Peyer's patch (tissue), 4 donors: ENCODE results near the gene FMNL3.

Source experiments
- CTCF ChIP-seq, 6 experiments: fragments of 450-650 bp in 4 of 6; fragments of 200-600 bp in 2 of 6; sonication (generic) in 1 of 6; IDR thresholded peaks; one replicate each; pipeline ENCODE4 v1.5.1; 2017 to 2019; ENCODE audit warnings: antibody characterized with exemption in 6 of 6, mild to moderate bottlenecking in 3 of 6, moderate library complexity in 1 of 6
- POLR2A ChIP-seq, 2 donors: fragments of 450-650 bp; IDR thresholded peaks; one replicate each; pipeline ENCODE4 v1.5.1; 2017; ENCODE audit warnings: antibody characterized with exemption in 2 of 2, mild to moderate bottlenecking in 2 of 2, moderate library complexity in 2 of 2

GRCh38 chr12:49636979-49637755, 70.0 kb downstream of the FMNL3 start:
- TF ChIP-seq CTCF (IDR thresholded peaks at IDR 0.05), result peak; percentile 30 to 70 (median 56)
- TF ChIP-seq POLR2A (IDR thresholded peaks at IDR 0.05), result no peak
